ENCODE results near the gene TSEN34.

The TSEN34 gene

GRCh38 chr19:54191011-54191810 lies at the start of gene TSEN34:
TSEN34 (plus strand) TSS chr19:54191308; CDS start chr19:54191365, 57 bp downstream.
- DNase-seq: no peak

DNA sequence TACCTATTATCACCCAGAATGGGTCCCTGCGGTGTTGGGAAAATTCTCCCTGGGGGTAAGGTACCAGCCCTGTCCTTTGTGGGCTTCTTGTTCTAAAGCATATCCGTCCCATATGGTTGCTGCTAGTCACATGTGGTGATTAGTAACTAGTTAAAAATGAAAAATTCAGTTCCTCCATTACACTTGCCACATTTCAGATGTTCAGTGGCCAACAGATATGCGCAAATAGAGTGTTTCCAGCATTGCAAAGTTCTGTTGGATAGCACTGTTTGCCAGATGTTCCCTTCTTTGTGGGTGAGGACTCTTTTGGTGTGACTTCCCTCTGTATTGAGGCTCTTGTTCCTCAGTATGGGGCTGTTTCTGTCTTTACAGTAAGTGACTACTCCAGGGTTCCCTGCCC lies 49.8 kb upstream of the TSEN34 start:
- no peak for DNase-seq

DNA sequence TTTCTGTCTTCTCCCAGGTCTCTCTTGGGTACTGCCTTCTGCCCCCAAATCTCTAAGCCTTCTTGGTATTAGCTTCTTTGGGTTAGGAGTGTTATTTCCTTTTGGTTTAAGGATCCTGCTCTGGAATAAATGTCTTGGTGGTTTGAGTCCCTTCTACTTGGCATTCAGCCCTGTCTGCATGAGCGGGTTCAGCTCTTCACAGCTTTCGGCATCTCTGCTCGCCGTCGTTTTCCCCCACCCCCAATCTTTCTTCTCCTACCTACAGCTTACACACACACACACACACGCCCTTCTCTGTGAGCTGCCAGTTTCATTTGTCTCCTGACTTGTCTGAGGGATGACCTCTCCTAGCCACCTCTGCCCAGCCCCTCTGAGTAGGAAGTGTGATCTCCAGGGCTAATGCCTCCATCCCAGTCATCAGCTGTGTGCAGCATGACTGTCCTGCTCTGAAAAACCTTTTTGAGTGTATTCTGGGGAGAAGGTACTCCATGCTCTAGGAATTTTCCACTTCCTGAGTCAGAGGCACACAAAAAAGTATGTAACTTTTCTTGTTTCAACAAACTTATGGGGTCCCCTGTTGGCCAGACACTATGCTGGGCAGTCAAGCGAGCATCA lies 48.8 kb upstream of the TSEN34 start:
- DNase-seq: no peak

DNA sequence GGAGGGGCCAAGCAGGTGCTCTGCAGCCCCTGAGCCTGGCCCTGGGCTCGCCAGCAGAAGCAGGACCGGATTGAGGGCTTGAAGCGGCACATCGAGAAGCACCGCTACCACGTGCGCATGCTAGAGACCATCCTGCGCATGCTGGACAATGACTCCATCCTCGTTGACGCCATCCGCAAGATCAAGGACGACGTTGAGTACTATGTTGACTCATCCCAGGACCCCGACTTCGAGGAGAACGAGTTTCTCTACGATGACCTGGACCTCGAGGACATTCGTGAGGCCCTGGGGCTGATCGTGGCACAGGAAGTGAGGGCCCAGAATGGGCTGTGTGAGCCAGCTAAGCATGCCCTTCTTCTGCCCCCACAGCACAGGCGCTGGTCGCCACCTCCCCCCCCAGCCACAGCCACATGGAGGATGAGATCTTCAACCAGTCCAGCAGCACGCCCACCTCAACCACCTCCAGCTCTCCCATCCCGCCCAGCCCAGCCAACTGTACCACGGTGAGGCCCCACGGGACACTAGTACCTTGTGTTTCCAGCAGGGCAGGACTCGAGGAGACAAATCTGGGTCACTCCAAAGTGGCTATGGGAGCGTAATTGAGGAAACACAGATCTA lies 45.5 kb upstream of the TSEN34 start:
- DNase-seq: no peak

GRCh38 chr19:54147676-54148075 lies 43.4 kb upstream of the TSEN34 start:
- DNase-seq: no peak

- DNase-seq: no peak
Measured at GRCh38 chr19:54148158-54148557, 43.0 kb upstream of the TSEN34 start.

DNA sequence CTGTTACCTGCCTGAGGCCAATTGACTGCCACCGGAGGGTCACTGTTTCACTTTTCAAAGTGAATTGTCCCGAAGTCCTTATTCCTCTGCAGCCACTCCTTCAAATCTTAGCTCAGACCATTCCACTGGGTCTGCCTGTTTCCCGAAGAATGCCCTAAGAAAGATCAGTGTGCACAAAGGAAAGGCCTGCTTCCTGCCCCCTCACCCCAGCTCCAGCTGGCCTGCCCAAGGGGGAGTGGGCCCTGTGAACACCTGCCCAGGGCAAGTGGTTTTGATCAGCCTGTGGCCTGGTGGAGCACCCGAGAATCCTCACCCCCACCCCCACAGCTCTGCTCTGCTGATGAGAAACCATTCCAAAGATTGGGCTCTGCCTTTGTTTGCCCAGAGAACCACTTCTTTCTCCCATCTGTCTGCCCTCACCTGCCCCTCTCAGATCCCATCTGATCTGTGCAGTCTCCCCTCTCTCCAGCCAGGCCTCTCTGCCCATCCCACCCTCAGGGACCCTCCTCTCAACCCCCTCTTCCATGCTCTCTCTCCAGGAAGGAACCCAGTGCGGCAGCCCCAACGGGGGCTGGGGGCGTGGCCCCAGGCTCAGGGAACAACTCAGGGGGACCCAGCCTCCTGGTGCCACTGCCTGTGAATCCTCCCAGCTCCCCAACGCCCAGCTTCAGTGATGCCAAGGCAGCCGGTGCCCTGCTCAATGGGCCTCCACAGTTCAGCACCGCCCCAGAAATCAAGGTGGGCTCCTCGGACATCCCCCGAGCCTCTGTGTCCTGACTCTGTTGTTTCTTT lies 41.9 kb upstream of the TSEN34 start:
- no peak for DNase-seq

GRCh38 chr19:54151362-54152035 lies 39.6 kb upstream of the TSEN34 start:
- no peak for DNase-seq

DNA sequence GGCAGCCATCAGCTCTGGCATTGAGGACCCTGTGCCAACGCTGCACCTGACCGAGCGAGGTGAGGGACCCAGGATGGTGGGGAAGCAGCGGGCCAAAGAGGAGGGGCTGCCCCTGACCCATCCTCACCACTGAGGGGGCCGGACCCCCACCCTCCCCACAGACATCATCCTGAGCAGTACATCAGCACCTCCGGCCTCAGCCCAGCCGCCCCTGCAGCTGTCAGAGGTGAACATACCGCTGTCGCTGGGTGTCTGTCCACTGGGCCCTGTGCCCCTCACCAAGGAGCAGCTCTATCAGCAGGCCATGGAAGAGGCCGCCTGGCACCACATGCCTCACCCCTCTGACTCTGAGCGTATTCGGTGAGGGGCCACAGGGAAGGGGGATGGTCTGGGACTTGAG lies 38.8 kb upstream of the TSEN34 start:
- no peak for DNase-seq

DNA sequence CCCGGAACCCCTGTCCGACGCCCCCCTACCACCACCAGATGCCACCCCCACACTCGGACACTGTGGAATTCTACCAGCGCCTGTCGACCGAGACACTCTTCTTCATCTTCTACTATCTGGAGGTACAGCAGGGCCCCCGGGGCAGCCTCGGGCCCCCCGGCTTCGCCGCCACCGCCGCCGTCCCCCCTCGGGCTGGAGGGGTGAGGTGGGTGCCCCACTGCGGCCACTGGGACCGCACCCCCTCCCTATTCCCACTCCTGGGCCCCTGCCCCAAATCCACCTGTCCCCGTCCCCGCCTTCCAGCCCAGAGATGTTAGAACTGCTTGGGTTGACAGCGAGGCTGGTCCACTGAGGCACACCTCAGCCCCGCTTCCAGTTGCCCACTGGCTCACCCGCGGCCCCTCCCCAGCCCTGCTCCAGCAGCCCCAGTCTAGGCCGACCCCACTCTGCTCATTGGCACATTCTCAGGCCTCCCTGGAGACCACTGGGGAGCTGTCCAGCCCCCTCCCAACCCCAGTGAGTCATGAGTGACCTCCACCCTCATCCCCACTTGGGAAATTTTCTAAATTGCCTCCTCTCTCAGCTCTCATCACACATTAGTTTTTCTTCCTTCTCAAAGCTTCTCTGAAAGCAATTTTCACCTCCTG lies 38.1 kb upstream of the TSEN34 start:
- DNase-seq: no peak

DNA sequence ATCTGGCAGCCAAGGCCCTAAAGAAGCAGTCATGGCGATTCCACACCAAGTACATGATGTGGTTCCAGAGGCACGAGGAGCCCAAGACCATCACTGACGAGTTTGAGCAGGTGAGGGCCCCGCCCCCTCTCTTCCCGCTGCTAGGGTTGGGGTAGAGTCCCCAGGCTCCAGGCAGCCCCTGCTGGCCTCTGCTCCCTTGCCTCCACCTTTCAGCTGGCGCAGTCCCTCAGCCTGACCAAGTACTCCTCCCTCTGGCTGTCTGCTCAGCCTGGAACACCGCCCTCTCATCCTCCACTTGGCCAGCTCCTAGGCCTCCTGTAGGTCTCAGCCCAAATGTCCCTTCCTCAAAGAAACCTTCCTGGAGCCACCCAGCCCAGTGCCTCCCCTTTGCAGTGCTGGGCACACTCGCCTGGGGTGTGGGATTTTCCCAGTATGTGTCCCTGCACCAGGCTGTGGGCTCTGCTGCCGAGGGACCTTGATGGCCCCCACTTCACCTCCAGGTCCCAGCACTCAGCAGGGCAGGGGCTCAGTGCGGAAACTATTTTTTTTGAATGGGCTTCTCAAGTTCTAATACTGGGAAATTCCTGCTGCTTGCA lies 37.3 kb upstream of the TSEN34 start:
- no peak for DNase-seq

- DNase-seq: no peak
Measured at GRCh38 chr19:54154603-54155345, 36.3 kb upstream of the TSEN34 start.

DNA sequence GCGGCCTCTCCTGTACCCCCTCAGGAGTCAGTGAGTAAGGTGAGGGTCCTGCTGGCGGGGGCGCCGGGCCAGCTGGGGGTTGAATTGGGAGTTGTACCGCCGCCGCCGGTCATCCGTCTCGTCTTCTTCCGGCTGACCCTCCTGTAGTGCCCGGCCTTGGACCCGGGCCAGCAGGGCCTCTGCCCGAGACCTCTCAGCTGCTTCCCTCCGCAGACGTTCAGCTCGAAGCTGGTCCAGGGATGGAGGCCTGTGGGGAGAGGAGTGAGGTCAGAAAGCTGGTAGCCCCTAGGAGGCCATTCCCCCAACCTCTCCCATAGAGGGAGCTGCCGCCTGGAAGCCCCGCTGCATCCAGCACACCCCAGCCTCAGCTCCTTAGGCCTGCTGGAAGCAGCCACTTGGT lies 35.4 kb upstream of the TSEN34 start:
- DNase-seq: no peak

DNA sequence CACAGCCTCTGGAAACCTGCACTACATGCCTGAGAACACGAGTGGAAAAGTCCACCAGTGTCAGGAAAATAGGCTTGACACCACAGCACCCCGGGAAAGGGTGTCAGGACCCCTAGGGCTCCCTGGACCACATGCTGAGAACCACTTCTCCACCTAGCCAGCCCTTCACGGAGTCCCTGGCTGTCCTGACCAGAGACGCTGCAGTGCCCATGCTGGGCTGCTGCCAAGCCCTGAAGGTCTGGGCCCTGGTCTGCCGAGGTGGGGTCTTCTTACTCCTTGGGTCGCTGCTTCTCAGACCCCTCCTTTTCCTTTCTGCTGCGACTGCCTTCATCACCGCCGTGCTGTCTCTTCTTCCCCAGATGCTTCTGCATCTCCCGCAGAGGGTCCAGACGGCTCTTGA lies 34.6 kb upstream of the TSEN34 start:
- DNase-seq: no peak

DNA sequence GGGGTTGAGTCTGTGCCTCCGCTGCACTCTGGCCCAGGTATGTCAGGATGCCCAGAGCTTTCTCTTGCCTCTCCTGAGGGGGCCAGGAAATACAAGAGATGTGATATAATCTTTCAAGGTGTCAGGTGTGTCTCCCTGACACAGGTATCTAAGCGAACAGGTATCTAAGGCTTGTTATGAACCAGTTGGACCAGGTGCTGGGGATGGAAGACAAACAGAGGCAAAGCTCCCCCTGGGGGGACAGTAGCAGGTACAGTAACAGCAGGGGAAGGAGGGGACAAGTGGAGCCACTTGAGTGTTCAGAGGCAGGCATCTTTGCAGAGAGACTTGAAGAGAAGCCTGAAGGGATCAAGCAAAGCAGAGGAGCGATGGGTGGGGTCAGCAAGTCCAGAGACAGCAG lies 34.2 kb upstream of the TSEN34 start:
- no peak for DNase-seq

DNA sequence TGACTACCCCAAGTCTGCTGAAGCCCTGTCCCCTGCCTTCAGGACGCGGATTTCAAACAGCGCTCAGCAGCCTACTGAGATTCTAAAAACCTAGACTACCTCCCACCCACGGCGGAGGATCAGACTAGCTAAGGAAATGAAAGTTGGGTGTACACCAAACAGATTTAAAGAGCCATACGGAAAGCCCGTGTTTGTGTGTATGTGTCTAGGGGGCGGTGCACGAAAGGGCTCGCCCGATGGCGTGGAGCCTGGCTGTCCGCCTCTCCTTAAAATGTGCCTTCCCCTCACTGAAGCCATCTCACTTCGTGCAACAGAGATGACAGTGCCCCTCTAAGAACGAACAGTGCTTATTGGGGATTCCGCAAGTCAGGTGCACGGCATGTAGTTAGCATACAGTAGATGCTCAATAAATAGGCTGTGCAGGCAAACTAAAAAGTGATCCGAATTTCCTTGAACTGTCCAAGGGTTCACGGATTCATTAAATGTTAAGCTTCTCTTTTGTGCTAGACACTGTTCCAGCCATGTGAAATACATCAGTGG lies 32.2 kb upstream of the TSEN34 start:
- DNase-seq: no peak

DNA sequence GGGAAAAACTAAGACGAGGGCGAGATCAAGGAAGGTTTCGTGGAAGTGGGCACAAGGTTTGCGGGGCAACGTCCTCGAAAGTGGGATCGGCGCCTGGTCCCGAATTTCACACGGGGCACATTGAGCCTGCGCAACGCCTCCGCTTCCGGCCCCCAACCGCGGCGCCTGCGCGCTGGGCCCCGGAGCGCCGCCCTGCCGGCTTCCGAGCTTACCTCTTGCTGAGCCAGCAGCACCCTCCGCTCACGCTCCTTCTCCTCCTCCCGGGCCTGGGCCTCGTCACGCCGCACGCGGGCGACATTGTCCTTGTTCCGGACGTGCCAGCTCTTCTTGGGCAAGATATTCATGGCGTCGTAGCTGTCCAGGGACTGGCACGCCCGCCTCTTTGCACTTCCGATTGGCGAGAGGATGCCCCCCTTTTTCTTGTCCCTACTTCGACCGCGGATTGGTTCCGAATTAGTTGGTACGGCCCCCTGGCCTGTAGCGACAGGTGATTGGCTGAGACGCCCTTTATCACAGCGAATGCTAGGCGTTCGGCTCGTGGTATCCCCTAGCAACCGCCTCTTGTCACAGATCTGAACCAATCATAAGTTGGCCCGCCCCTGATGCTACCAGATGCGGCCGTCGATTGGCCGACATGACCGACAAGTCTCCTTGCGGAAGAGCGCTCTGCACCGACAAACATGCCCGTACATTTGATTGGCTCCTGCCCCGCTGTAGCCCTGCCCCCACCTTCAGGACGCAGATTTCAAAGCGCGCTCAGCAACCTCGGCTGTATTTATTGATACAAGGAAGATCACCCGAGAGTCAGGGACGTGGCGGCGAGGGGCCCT lies 31.5 kb upstream of the TSEN34 start, which contains the start of gene LENG1:
Gene LENG1 (minus strand): TSS at position 370 of the 830 bp plus-strand sequence. CDS start 26 bp downstream, at position 344.
- peak; percentile 88 for DNase-seq

GRCh38 chr19:54160182-54160811 lies 30.8 kb upstream of the TSEN34 start:
- no peak for DNase-seq

- DNase-seq: no peak
Measured at GRCh38 chr19:54160854-54161253, 30.3 kb upstream of the TSEN34 start.

Measured in 8988T (cell line).